IMR-90 (cell line): ENCODE results near the gene KIAA0232. TPM values are rescaled to one million over a fixed set of nuclear protein-coding genes. Genes with fewer than 3 reads are reported as not detected.

Experiments
- ATAC-seq: fragments of 200-7000 bp; cut with Tn5 transposase; 2 replicates; pipeline ENCODE4 v1.9.1; 2020; ENCODE audit warnings: low read depth, mild to moderate bottlenecking, moderate library complexity
- BruUV-seq: library from RNA; stranded (reverse); fragments of 400-500 nt; replicated peaks from 2 replicates; lab custom pipeline; 2021; lab: Mats Ljungman, UMichigan
- CTCF ChIA-PET: fragments of 300-600 bp; formaldehyde crosslinking; extraction: SDS; loops from one replicate; lab custom pipeline; 2021; ENCODE audit warnings: antibody characterized with exemption; lab: Yijun Ruan, JAX
- POLR2A ChIA-PET: fragments of 300-600 bp; sonication (Branson Sonifier 250); formaldehyde crosslinking; loops from one replicate; lab custom pipeline; 2022; ENCODE audit warnings: antibody characterized with exemption; ENCODE audit not compliant: unreplicated experiment; lab: Charles Lee
- DNase-seq: peaks from one replicate; pipeline ENCODE4 v3.0.0; 2013
- H2AFZ ChIP-seq: replicated peaks from 2 replicates; pipeline ENCODE3; 2013; ENCODE audit warnings: low read length, mild to moderate bottlenecking; ENCODE audit not compliant: poor library complexity
- H2AK5ac ChIP-seq: 2 replicates; pipeline ENCODE4 v1.6.1; 2013; ENCODE audit warnings: low read depth, low read length, inconsistent platforms
- H2AK9ac ChIP-seq: replicated peaks from 2 replicates; pipeline ENCODE3; 2013; ENCODE audit warnings: mild to moderate bottlenecking, low read depth, low read length, moderate library complexity; ENCODE audit not compliant: poor library complexity
- H2BK120ac ChIP-seq: 2 replicates; pipeline ENCODE4 v1.6.1; 2013; ENCODE audit warnings: low read depth, low read length, inconsistent platforms
- H2BK15ac ChIP-seq: 3 replicates; pipeline ENCODE4 v1.6.1; 2013; ENCODE audit warnings: low read depth, low read length, inconsistent platforms
- H2BK20ac ChIP-seq: 2 replicates; pipeline ENCODE4 v1.6.1; 2013; ENCODE audit warnings: low read depth, mild to moderate bottlenecking, inconsistent platforms, low read length, moderate library complexity
- H2BK5ac ChIP-seq: 2 replicates; pipeline ENCODE4 v1.6.1; 2013; ENCODE audit warnings: mild to moderate bottlenecking, low read depth, low read length, inconsistent platforms; ENCODE audit not compliant: poor library complexity, severe bottlenecking
- H3K14ac ChIP-seq: replicated peaks from 2 replicates; pipeline ENCODE4 v1.6.1; 2013; ENCODE audit warnings: low read depth, low read length, inconsistent platforms
- H3K18ac ChIP-seq: 2 replicates; pipeline ENCODE4 v1.6.1; 2013; ENCODE audit warnings: low read depth, low read length, control low read depth
- H3K23ac ChIP-seq: 2 replicates; pipeline ENCODE4 v1.6.1; 2013; ENCODE audit warnings: low read depth, low read length, inconsistent platforms
- H3K27ac ChIP-seq: 2 replicates; pipeline ENCODE4 v1.5.1; 2013; ENCODE audit warnings: mild to moderate bottlenecking, control low read depth, low read length; ENCODE audit not compliant: insufficient read depth
- H3K27me3 ChIP-seq: 2 replicates; pipeline ENCODE4 v1.6.1; 2013; ENCODE audit warnings: low read length; ENCODE audit not compliant: control insufficient read depth, insufficient read depth
- H3K36me3 ChIP-seq: 2 replicates; pipeline ENCODE4 v1.6.1; 2013; ENCODE audit warnings: low read length, mixed read lengths; ENCODE audit not compliant: control insufficient read depth, insufficient read depth
- H3K4ac ChIP-seq: 2 replicates; pipeline ENCODE4 v1.6.1; 2013; ENCODE audit warnings: low read depth, low read length, inconsistent platforms
- H3K4me1 ChIP-seq: 2 replicates; pipeline ENCODE4 v1.6.1; 2013; ENCODE audit warnings: low read length, mixed read lengths; ENCODE audit not compliant: control insufficient read depth, insufficient read depth
- H3K4me2 ChIP-seq: 2 replicates; pipeline ENCODE4 v1.6.1; 2013; ENCODE audit warnings: low read depth, mild to moderate bottlenecking, control low read depth, low read length, moderate library complexity
- H3K4me3 ChIP-seq: 2 replicates; pipeline ENCODE4 v1.5.1; 2013; ENCODE audit warnings: low read depth, mild to moderate bottlenecking, control low read depth, low read length, moderate library complexity; ENCODE audit not compliant: insufficient read depth
- H3K56ac ChIP-seq: 2 replicates; pipeline ENCODE4 v1.6.1; 2013; ENCODE audit warnings: low read length, inconsistent platforms; ENCODE audit not compliant: insufficient read depth; ENCODE audit errors: extremely low read depth
- H3K79me1 ChIP-seq, 2 experiments: 2 replicates each; pipeline ENCODE4 v1.6.1; 2013; ENCODE audit warnings: low read length in 2 of 2, inconsistent platforms in 1 of 2, low read depth in 1 of 2
- H3K9ac ChIP-seq: 2 replicates; pipeline ENCODE4 v1.6.1; 2013; ENCODE audit warnings: low read depth, low read length, control low read depth
- H3K9me1 ChIP-seq: 2 replicates; pipeline ENCODE4 v1.6.1; 2013; ENCODE audit warnings: low read length, inconsistent platforms; ENCODE audit not compliant: insufficient read depth
- H3K9me3 ChIP-seq: 2 replicates; pipeline ENCODE4 v1.6.1; 2013; ENCODE audit warnings: low read length; ENCODE audit not compliant: control insufficient read depth, insufficient read depth
- H4K20me1 ChIP-seq: 2 replicates; pipeline ENCODE4 v1.6.1; 2013; ENCODE audit warnings: low read length, inconsistent platforms; ENCODE audit not compliant: insufficient read depth
- H4K5ac ChIP-seq: 2 replicates; pipeline ENCODE4 v1.6.1; 2013; ENCODE audit warnings: mild to moderate bottlenecking, low read depth, low read length, control low read depth
- H4K8ac ChIP-seq, 2 experiments: 2 replicates each; pipeline ENCODE4 v1.6.1; 2013; ENCODE audit warnings: low read depth in 2 of 2, low read length in 2 of 2, control low read depth in 1 of 2, inconsistent platforms in 1 of 2
- H4K91ac ChIP-seq: 2 replicates; pipeline ENCODE4 v1.6.1; 2013; ENCODE audit warnings: low read depth, low read length, inconsistent platforms; ENCODE audit not compliant: insufficient read depth
- BHLHE40 ChIP-seq: fragments of 150-350 bp; IDR thresholded peaks from 2 replicates; pipeline ENCODE4 v1.6.1; 2016; ENCODE audit warnings: mild to moderate bottlenecking, low read depth, low read length
- CTCF ChIP-seq: conservative IDR thresholded peaks from 2 replicates; pipeline ENCODE4 v1.5.1; 2012; ENCODE audit warnings: mild to moderate bottlenecking, low read depth, low read length, improper control_type of control experiment
- ELK1 ChIP-seq: fragments of 150-350 bp; IDR thresholded peaks from 2 replicates; pipeline ENCODE4 v1.6.1; 2016; ENCODE audit warnings: low read depth, mild to moderate bottlenecking, low read length, moderate library complexity, borderline replicate concordance
- FOS ChIP-seq: fragments of 150-350 bp; IDR thresholded peaks from 2 replicates; pipeline ENCODE4 v1.6.1; 2016; ENCODE audit warnings: low read depth, low read length
- MAFK ChIP-seq: IDR thresholded peaks from 2 replicates; pipeline ENCODE4 v1.6.1; 2012; ENCODE audit warnings: low read depth, low read length, improper control_type of control experiment
- MAZ ChIP-seq: IDR thresholded peaks from 2 replicates; pipeline ENCODE4 v1.6.1; 2012; ENCODE audit warnings: low read depth, mild to moderate bottlenecking, low read length, improper control_type of control experiment, moderate library complexity, borderline replicate concordance
- MXI1 ChIP-seq: IDR thresholded peaks from 2 replicates; pipeline ENCODE4 v1.6.1; 2012; ENCODE audit warnings: low read depth, mild to moderate bottlenecking, low read length, moderate library complexity, borderline replicate concordance
- RAD21 ChIP-seq: IDR thresholded peaks from 2 replicates; pipeline ENCODE4 v1.6.1; 2012; ENCODE audit warnings: low read length, improper control_type of control experiment
- RCOR1 ChIP-seq: IDR thresholded peaks from 2 replicates; pipeline ENCODE4 v1.6.1; 2012; ENCODE audit warnings: mild to moderate bottlenecking, low read length, improper control_type of control experiment; ENCODE audit not compliant: insufficient replicate concordance
- RFX5 ChIP-seq: IDR thresholded peaks from 2 replicates; pipeline ENCODE4 v1.8.0; 2012; ENCODE audit warnings: low read depth, mild to moderate bottlenecking, low read length, moderate library complexity
- WGBS, 2 experiments: methylation state at CpG; one replicate each; pipeline versions ENCODE4 v1.1.5 to v1.1.7; 2013; ENCODE audit warnings: missing lambda C conversion rate in 2 of 2; ENCODE audit not compliant: insufficient read length in 1 of 2; ENCODE audit errors: extremely low coverage in 2 of 2; 5-methylcytosine and 5-hydroxymethylcytosine counted together
- dilution Hi-C: fragments of 300-500 bp; cut with HindIII; formaldehyde crosslinking; loops from one replicate; pipeline ENCODE4 v1.14.3; 2018; ENCODE audit warnings: low sequenced_read_pairs; ENCODE audit not compliant: unreplicated experiment
- in situ Hi-C: fragments of 300-500 bp; cut with MboI; formaldehyde crosslinking; loops from 3 replicates; pipeline ENCODE4 v1.14.3; 2019; ENCODE audit warnings: low sequenced_read_pairs, inconsistent platforms, mixed read lengths
- intact Hi-C: fragments of 100-400 bp; cut with micrococcal nuclease; formaldehyde crosslinking; loops from 2 replicates; pipeline ENCODE4 v1.10.0; 2022
- polyA plus RNA-seq, 3 experiments: library from polyadenylated mRNA; depleted of rRNA; stranded (reverse); fragments of >200 nt; gene quantifications; 2 replicates each; pipeline ENCODE4 v1.2.3, GENCODE V29; 2012; ENCODE audit warnings: low replicate concordance in 1 of 3
- total RNA-seq: library from RNA; depleted of rRNA; stranded (reverse); fragments of >200 nt; gene quantifications from 2 replicates; pipeline ENCODE4 v1.2.3, GENCODE V29; 2012

Gene KIAA0232
- total and polyA plus RNA-seq, 2 of the 4 experiments (the other 2 are of a cell fraction): 6.8 to 19.5 TPM

GRCh38 chr4:6752486-6752829 is 30.1 kb upstream of the KIAA0232 start:
- TF ChIP-seq MAFK (no peak), MAZ (no peak), RFX5 (no peak), BHLHE40 (no peak), RAD21 (no peak), MXI1 (no peak), ELK1 (no peak), CTCF (no peak), FOS (no peak), RCOR1 (no peak)
- Histone ChIP-seq H3K14ac (no peak overlapping the region), H3K4me1 (peaks cover 8% of the 10 kb centered on the region), H3K4me2 (no peak overlapping the region), H2AFZ (no peak overlapping the region), H3K9me3 (no peaks in the 10 kb centered on the region), H3K56ac (no peak overlapping the region), H2AK5ac (no peak overlapping the region), H4K5ac (no peak overlapping the region), H3K27me3 (no peaks in the 10 kb centered on the region), H3K79me1 (no peaks in the 10 kb centered on the region), H4K20me1 (no peaks in the 10 kb centered on the region), H2AK9ac (no peak overlapping the region), H3K27ac (no peak overlapping the region), H3K9me1 (no peaks in the 10 kb centered on the region; the same call in 1 of the 2 replicates), H3K18ac (no peak overlapping the region), H3K23ac (no peak overlapping the region), H3K9ac (no peak overlapping the region), H4K91ac (no peak overlapping the region), H4K8ac (no peak overlapping the region), H2BK20ac (no peak overlapping the region), H3K4ac (no peak overlapping the region), H2BK15ac (no peak overlapping the region), H3K36me3 (no peaks in the 10 kb centered on the region), H3K4me3 (no peak overlapping the region), H2BK120ac (no peak overlapping the region), H2BK5ac (no peak overlapping the region)
- in situ Hi-C loops (no loop called here), intact Hi-C loops (no loop called here), dilution Hi-C loops (no loop called here)
- POLR2A ChIA-PET: no interaction called here
- ATAC-seq (no peak), DNase-seq (no peak)
- whole genome bisulfite sequencing, 2 experiments: 100% methylated on average over 2 of the region's 6 CpGs; no CpG with 5 or more reads in 1 of the 2 experiments
- BruUV-seq: no TSS peak
- CTCF ChIA-PET: no interaction called here
